ENCODE results near the gene ATF6. TPM values are rescaled to one million over a fixed set of nuclear protein-coding genes. Genes with fewer than 3 reads are reported as not detected.

The ATF6 gene
- total and polyA plus RNA-seq, 2 of the 4 experiments (the other 2 are of a cell fraction) = 12.2 to 17.6 TPM

GRCh38 chr1:161869291-161869690 lies 103.2 kb downstream of the ATF6 start:
- Histone ChIP-seq H3K23ac (ENCODE audit: low read depth, low read length) (no peak overlapping the region), H3K4ac (ENCODE audit: low read depth, low read length) (no peak overlapping the region), H3K27me3 (ENCODE audit: control insufficient read depth, insufficient read depth, low read length) (no peaks in the 10 kb centered on the region), H4K8ac (ENCODE audit: low read depth in 2 of 2, low read length in 2 of 2) (no peak overlapping the region), H4K5ac (ENCODE audit: low read depth, low read length) (no peak overlapping the region), H3K79me1 (ENCODE audit: low read depth in 1 of 2, low read length in 2 of 2) (no peaks in the 10 kb centered on the region), H4K20me1 (ENCODE audit: insufficient read depth, low read length) (no peaks in the 10 kb centered on the region), H3K4me3 (ENCODE audit: insufficient read depth, low read depth, low read length) (no peak overlapping the region), H3K27ac (ENCODE audit: insufficient read depth, low read length) (no peak overlapping the region), H3K9me1 (ENCODE audit: insufficient read depth, low read length) (no peaks in the 10 kb centered on the region), H2AFZ (replicated peaks; ENCODE audit: low read length, poor library complexity) (no peak overlapping the region), H3K18ac (ENCODE audit: low read depth, low read length) (no peak overlapping the region), H2BK20ac (ENCODE audit: low read depth, low read length) (no peak overlapping the region), H3K4me2 (ENCODE audit: low read depth, low read length) (no peak overlapping the region), H2BK5ac (ENCODE audit: low read depth, low read length, poor library complexity, severe bottlenecking) (no peak overlapping the region), H2AK5ac (ENCODE audit: low read depth, low read length) (no peak overlapping the region), H3K14ac (replicated peaks; ENCODE audit: low read depth, low read length) (no peak overlapping the region), H2AK9ac (replicated peaks; ENCODE audit: low read depth, low read length, poor library complexity) (no peak overlapping the region), H3K9me3 (ENCODE audit: control insufficient read depth, insufficient read depth, low read length) (no peaks in the 10 kb centered on the region), H3K4me1 (ENCODE audit: control insufficient read depth, insufficient read depth, low read length) (no peaks in the 10 kb centered on the region; the same call in 1 of the 2 replicates), H3K9ac (ENCODE audit: low read depth, low read length) (no peak overlapping the region), H3K56ac (ENCODE audit: extremely low read depth, insufficient read depth, low read length) (no peak overlapping the region), H4K91ac (ENCODE audit: insufficient read depth, low read depth, low read length) (no peak overlapping the region), H2BK120ac (ENCODE audit: low read depth, low read length) (no peak overlapping the region), H3K36me3 (ENCODE audit: control insufficient read depth, insufficient read depth, low read length) (no peaks in the 10 kb centered on the region), H2BK15ac (ENCODE audit: low read depth, low read length) (no peak overlapping the region)
- dilution Hi-C loops (cut with HindIII; ENCODE audit: low sequenced_read_pairs, unreplicated experiment) (no loop called here), in situ Hi-C loops (cut with MboI; ENCODE audit: low sequenced_read_pairs) (no loop called here), intact Hi-C loops (cut with micrococcal nuclease) (no loop called here)
- POLR2A ChIA-PET (ENCODE audit: unreplicated experiment) = no interaction called here
- no TSS peak for BruUV-seq (replicated peaks)
- ATAC-seq (ENCODE audit: low read depth) (no peak), DNase-seq (no peak)
- CTCF ChIA-PET = interaction anchor here (1.1 kb wide), 1 partner anchor 15 kb away, joined by 3 read pairs; no protein-coding TSS in a partner anchor
- no peak for TF ChIP-seq CHD1 (IDR thresholded peaks at IDR 0.05; ENCODE audit: low read depth, low read length)
- TF ChIP-seq NFE2L2 (IDR thresholded peaks at IDR 0.05; ENCODE audit: low read depth, low read length) = no peak
- TF ChIP-seq RAD21 (IDR thresholded peaks at IDR 0.05; ENCODE audit: low read length) = no peak
- no peak for TF ChIP-seq MAFK (IDR thresholded peaks at IDR 0.05; ENCODE audit: low read depth, low read length)
- TF ChIP-seq USF2 (IDR thresholded peaks at IDR 0.05; ENCODE audit: low read depth, low read length) = no peak
- TF ChIP-seq ELK1 (IDR thresholded peaks at IDR 0.05; ENCODE audit: borderline replicate concordance, low read depth, low read length) = no peak
- no peak for TF ChIP-seq MAZ (IDR thresholded peaks at IDR 0.05; ENCODE audit: borderline replicate concordance, low read depth, low read length)
- TF ChIP-seq SMC3 (IDR thresholded peaks at IDR 0.05; ENCODE audit: low read depth, low read length) = no peak
- no peak for TF ChIP-seq FOS (IDR thresholded peaks at IDR 0.05; ENCODE audit: low read depth, low read length)
- no peak for TF ChIP-seq RFX5 (IDR thresholded peaks at IDR 0.05; ENCODE audit: low read depth, low read length)
- TF ChIP-seq RCOR1 (IDR thresholded peaks at IDR 0.05; ENCODE audit: insufficient replicate concordance, low read length) = no peak
- TF ChIP-seq BHLHE40 (IDR thresholded peaks at IDR 0.05; ENCODE audit: low read depth, low read length) = no peak
- no peak for TF ChIP-seq MXI1 (IDR thresholded peaks at IDR 0.05; ENCODE audit: borderline replicate concordance, low read depth, low read length)
- no peak for TF ChIP-seq CEBPB (IDR thresholded peaks at IDR 0.05; ENCODE audit: low read depth, low read length)
- no peak for TF ChIP-seq POLR2A (IDR thresholded peaks at IDR 0.05; ENCODE audit: low read depth, low read length)
- no peak for TF ChIP-seq CTCF (conservative IDR thresholded peaks at IDR 0.05; ENCODE audit: low read depth, low read length)
